GM19452 (cell line): Measurements from ENCODE around the gene PCSK6.

Experiments
- ATAC-seq: cut with Tn5 transposase; IDR thresholded peaks from one replicate; pipeline ENCODE4 v1.9.1; 2021; ENCODE audit not compliant: unreplicated experiment

PCSK6 gene

GRCh38 chr15:101523560-101523940, 34.0 kb upstream of the PCSK6 start:
- ATAC-seq: no peak

- no peak for ATAC-seq
Measured at GRCh38 chr15:101522621-101523559, 33.4 kb upstream of the PCSK6 start.

DNA sequence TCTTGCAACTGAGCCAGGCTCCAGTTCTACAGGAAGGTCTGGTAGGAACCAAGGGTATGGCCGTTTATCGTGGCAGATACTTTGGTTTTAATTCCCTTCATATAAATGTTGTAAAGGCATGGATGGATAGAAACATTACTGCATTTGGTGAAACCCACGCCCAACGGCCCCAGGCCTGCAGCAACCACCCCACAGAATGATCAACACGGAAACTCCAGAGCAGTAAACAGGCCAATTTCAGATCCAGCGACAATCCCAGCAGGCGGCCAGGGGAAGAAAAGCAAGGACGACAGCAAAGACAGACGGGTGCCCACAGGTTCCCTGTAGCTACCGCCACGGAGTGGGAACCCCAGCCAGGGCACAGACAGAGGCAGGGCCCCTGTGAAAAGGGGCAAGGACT, 32.6 kb upstream of the PCSK6 start:
- ATAC-seq: no peak

DNA sequence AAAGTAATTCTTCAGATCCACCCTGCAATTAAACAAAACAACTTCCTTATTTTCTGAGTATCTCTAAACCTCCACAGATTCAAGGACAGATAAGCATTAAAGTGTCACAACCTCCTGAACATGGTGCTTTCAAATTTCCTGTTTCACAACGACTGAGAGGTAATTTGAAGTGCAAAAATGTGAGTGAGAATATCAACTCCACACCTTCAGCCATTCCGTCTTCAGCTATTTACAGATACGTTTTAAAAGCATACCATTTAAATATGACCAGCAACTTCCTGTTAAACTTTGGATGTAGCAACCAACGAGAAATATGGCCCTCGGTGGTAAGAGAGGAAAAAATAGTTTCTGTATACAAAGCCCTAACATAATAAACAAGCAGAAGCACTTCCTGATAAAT, 32.1 kb upstream of the PCSK6 start:
- ATAC-seq: no peak

GRCh38 chr15:101521069-101521468, 31.6 kb upstream of the PCSK6 start:
- no peak for ATAC-seq

DNA sequence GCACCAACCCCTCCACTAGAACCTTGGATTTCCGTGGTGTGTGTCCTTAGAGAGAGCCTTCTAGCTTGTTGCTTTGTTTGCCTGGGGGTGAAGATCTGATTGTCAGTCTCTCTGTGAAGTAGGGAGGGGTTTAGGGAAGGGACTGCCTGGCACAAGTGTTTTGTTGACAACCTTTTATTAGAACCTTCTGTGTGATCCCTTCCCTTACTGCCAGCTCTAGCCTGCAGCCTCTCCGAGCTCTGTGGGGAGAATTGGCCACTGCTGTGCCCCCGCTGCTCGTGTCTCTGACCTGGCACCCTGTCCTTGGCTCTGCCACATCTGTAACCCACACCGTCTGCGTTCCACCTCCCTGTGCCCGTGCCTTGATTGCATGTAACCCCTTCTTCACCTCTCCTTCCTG, 30.9 kb upstream of the PCSK6 start:
- ATAC-seq: no peak

- ATAC-seq: no peak
Measured at GRCh38 chr15:101517504-101517903, 28.0 kb upstream of the PCSK6 start.

GRCh38 chr15:101514318-101514717, 24.8 kb upstream of the PCSK6 start:
- ATAC-seq: no peak

DNA sequence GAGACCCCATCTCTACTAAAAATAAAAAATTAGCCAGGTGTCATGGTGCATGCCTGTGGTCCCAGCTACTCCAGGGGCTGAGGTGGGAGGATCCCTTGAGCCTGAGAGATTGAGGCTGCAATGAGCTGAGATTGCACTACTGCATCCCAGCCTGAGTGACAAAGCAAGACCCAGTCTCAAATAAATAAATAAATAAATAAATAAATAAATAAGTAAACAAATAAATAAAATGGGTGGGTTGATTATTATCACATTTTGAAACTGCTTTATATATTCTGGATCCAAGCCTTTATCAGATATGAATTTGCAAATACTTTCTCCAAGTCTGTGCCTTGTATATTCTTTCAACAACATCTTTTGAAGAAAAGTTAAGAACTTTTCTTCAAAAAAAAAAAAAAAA, 22.2 kb upstream of the PCSK6 start:
- no peak for ATAC-seq

DNA sequence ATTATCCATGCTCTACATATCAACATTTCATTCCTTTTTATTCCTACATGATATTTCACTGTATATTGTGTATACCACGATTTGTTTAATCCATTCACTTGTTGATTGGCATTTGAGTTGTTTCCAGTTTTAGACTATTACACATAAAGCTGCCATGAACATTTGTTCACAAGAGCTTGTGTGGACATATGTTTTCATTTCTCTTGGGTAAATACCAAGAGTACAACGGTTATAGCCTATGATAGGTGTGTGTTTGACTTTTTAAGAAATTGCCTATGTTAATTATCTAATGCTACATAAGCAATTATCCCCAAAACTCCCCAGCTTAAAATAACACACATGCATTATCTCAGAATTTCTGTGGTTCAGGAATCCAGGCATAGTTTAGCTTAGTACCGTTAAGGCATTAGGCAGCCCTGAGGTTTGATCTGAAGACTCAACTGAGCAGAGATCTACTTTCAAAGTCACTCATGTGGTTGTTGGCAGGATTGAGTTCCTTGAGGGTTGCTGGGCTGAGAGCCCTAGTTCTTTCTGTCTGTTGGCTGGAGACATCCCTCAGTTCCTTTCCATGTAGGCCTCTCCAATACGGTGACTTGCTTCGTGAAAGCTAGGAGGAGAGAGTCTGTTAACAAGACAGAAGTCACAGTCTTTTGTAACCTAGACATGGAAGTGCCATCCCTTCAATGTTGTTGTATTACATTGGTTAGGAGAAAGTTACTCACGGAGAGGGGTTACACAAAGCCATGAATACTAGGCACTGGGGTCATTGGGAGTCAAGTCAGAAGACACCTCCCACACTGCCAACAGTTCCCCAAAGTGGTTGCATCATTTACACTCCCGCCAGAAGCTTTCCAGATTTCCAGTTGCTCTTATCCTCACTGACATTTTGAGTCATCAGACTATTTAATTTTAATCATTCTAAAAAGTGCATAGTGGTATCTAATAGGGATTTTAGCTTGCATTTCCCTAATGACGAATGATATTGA, 21.0 kb upstream of the PCSK6 start:
- no peak for ATAC-seq

DNA sequence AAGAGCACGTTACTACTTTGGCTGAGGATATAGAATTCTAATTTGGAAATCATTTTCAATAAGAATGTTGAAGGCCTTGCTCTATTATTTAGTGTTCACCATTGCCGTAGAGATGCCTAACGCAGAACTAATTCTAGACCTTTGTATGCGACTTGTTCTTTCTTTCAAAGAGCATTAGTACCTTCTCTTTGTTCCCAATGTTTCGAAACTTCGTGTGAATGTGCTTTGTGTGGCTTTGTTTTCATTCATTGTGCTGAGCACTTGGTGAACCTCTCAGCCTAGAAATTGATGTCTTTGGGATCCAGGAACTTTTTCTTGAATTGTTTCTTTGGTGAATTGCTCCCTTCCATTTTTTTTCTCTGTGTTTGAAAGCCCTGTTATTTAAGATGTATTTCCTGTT, 19.8 kb upstream of the PCSK6 start:
- ATAC-seq: no peak

DNA sequence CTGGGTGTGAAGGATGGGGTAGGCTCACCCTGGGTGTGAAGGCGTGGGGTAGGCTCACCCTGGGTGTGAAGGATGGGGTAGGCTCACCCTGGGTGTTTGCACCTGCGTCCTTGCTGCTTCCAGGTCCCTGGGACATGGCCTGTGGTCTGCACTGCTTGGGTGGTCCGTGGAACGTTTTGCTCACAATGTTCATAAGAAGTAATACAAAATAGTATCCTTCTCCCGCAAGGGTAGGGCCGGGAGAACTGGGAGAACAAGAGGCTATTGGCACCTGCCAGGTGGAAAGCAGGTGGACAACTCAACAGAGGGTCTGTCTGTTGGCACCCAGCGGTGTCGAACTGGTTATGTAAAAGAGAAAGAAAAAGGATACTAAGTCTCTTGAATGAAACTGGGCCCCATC, 17.0 kb upstream of the PCSK6 start:
- ATAC-seq: no peak

DNA sequence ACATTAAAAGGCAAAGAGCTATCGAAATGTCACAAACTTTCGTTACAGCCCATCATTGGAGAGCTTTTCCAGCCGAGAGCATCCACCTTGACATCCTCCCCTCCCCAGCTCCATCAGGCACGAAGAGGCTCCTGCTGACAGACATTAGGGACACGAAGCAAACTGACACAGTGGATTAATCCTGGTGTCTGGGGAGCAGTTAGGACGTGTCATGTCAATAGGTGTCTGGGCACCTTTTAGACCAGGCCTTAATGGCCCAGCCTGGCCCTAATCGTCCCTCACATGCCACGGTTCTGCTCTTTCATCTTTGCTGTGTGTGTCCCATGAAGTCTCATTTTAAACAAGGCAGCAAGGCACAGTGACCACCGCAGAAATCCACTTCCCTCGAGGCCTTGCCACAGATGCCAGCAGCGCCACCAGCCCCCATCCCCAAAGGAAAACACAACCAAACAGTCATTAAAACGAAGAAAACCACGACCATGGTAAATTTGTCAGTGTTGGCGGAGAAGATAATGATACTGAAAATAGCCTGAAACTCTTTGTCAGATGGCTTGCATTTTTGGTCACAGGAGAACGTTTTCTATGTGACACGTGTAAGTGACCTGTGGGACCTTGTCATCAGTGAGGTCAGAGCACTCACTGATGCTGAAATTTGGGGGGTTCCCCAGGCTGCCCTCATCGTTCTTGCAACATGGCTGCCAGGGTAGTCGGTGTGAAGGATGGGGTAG, 16.3 kb upstream of the PCSK6 start:
- ATAC-seq: no peak

DNA sequence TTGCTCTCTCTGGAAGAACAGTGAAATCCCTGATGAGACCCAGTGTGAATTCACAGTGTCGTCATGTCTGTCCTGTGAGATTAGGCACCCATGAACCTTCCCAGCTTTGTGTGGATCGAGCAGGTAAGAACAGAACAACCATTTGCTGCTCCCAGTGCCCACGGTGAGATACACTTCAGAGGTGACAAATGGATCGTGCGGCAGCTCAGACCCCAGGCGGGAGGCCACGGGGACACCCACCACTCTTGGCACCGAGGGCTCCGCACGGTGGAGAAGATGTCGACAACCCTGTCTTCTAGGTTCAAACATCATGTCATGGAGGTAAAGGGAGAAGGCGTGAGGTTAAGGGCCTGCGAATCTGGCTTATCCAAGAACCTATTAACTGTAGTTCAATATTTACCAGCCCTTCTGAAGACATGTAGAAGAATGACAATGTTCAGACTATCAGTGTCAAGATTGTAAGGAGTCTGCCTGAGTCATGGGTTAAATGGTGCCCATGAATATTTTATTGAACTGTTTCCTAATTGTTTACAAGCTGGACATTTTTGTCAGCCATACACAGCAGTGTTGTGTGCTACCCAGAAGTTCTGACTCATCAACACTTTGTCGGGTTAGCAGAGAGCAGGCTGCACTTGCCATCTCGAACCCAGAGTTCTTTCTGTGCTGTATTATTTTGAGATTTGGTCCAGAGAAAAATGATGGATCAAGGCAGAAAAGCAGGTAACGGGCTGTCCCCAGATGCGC, 15.5 kb upstream of the PCSK6 start:
- ATAC-seq: no peak

DNA sequence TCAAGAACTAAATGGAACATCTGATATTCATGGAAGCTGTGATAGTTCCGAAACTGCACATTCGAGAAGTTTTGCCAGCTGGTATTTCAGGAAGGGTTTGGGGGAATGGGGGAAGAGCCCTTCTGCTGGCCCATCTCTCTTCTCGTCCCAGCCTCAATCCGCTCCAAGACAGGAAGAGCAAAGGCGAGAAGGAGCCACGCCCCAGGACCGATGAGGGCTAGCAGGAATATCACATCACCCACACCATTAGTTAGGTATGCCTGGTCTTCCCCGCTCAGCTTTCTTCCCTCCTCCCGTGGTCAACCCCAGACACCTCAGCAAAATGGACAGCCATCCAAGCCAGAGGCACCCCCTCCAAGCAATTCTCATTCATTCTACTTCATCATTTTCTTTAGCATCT, 14.9 kb upstream of the PCSK6 start:
- no peak for ATAC-seq

DNA sequence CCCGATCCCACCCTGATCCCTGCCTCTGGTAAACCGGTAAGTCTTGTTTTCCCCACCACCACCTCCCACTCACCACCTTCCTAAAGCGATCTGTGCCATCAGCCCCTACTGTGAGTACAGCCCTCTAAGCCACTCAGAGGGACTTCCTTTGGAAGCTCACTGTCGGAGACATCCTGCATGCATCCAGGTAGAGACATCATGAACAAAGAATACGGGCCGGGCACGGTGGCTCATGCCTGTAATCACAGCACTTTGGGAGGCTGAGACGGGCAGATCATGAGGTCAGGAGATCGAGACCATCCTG, 13.7 kb upstream of the PCSK6 start:
- no peak for ATAC-seq

GRCh38 chr15:101502572-101503295, 13.2 kb upstream of the PCSK6 start:
- no peak for ATAC-seq

DNA sequence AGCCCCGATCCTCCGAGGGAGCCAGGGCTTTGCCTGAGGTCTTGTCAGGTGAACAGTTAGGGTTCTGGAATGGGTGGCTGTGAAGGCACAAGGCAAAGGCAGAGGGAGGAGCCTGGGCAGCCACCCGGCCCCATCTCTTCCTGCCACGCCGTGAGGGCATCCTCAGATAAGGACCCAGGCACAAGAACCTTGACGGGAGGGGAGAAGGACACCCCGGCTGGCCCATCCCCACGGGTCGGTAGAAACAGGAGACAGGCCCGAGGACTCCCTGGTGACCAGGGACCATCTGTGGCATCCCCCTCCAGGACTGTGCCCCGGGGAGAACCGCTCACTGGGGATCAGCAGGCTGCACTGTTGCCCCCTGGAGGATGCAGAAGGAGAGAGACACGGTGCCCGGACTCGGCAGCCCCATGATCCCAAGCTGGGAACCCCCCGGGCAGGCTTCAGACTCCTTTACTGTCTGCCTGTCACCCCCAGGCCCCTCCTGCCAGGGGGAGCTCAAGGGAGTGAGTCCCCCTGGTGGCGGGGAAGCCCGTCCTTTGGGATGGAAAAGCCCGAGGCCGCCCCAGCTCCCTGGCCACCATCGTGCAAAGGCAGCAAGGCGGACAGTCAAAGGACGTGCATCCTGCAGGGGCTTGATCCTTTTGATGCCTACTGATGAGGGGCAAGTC, 12.3 kb upstream of the PCSK6 start:
- ATAC-seq: peak; percentile 72

- no peak for ATAC-seq
Measured at GRCh38 chr15:101500865-101501551, 11.5 kb upstream of the PCSK6 start.
